SK-N-SH (cell line): ENCODE results near the gene MAP3K5. TPM values are rescaled to one million over a fixed set of nuclear protein-coding genes. Genes with fewer than 3 reads are reported as not detected.

ENCODE experiments used
- CTCF ChIA-PET: fragments of 300-600, 350-600 bp; formaldehyde crosslinking; extraction: SDS; loops from one replicate; lab custom pipeline; 2021; lab: Yijun Ruan, JAX
- POLR2A ChIA-PET: fragments of 350-600 bp; sonication (Branson Sonifier 250); formaldehyde crosslinking; extraction: SDS; loops from one replicate; lab custom pipeline; 2020; ENCODE audit warnings: antibody characterized with exemption, inconsistent platforms; lab: Yijun Ruan, JAX
- DNase-seq: peaks from one replicate; pipeline ENCODE4 v3.0.0; 2012
- H2AFZ ChIP-seq: fragments of 200-600 bp; sonication (generic); 2 replicates; pipeline ENCODE4 v1.8.1; 2016; ENCODE audit warnings: antibody characterized with exemption, mild to moderate bottlenecking, low read depth
- H3F3A ChIP-seq: fragments of 200-600 bp; sonication (generic); replicated peaks from 2 replicates; pipeline ENCODE3; 2016; ENCODE audit warnings: antibody characterized with exemption, mild to moderate bottlenecking; ENCODE audit not compliant: insufficient read depth
- H3K27ac ChIP-seq, 2 experiments: fragments of 200-500 bp in 1 of 2; fragments of 200-600 bp in 1 of 2; sonication (Bioruptor generic) in 1 of 2; sonication (generic), shearing (Covaris generic) in 1 of 2; 2 replicates each; pipeline versions ENCODE4 v1.5.1 to v1.6.1; 2014 to 2016; ENCODE audit warnings: low read depth in 2 of 2, inconsistent platforms in 1 of 2, low read length in 1 of 2, mild to moderate bottlenecking in 1 of 2, mixed read lengths in 1 of 2
- H3K27me3 ChIP-seq: fragments of 200-600 bp; sonication (generic), shearing (Covaris generic); 2 replicates; pipeline ENCODE4 v1.6.1; 2016; ENCODE audit warnings: mixed run types; ENCODE audit not compliant: insufficient read depth
- H3K36me3 ChIP-seq, 2 experiments: fragments of 200-500 bp in 1 of 2; fragments of 200-600 bp in 1 of 2; sonication (Bioruptor generic) in 1 of 2; sonication (generic) in 1 of 2; replicated peaks in 1 of 2; 2 replicates each; pipeline versions ENCODE3 to v1.5.1; 2014 to 2016; ENCODE audit warnings: low read length in 1 of 2, mild to moderate bottlenecking in 1 of 2; ENCODE audit not compliant: insufficient read depth in 2 of 2, control insufficient read depth in 1 of 2
- H3K4me1 ChIP-seq, 2 experiments: fragments of 200-500 bp in 1 of 2; fragments of 200-600 bp in 1 of 2; sonication (Bioruptor generic) in 1 of 2; sonication (generic), shearing (Covaris generic) in 1 of 2; 2 replicates each; pipeline versions ENCODE4 v1.5.1 to v1.6.1; 2014 to 2016; ENCODE audit warnings: low read depth in 1 of 2, low read length in 1 of 2, mixed run types in 1 of 2; ENCODE audit not compliant: insufficient read depth in 2 of 2, control insufficient read depth in 1 of 2
- H3K4me2 ChIP-seq: fragments of 200-600 bp; sonication (generic), shearing (Covaris generic); 2 replicates; pipeline ENCODE4 v1.6.1; 2017; ENCODE audit warnings: mixed run types
- H3K4me3 ChIP-seq, 2 experiments: fragments of 200-500 bp in 1 of 2; fragments of 200-600 bp in 1 of 2; sonication (Bioruptor generic) in 1 of 2; sonication (generic), shearing (Covaris generic) in 1 of 2; 2 replicates each; pipeline versions ENCODE4 v1.5.1 to v1.8.1; 2014 to 2016; ENCODE audit warnings: low read depth in 2 of 2, inconsistent platforms in 1 of 2, low read length in 1 of 2, mild to moderate bottlenecking in 1 of 2, mixed read lengths in 1 of 2, moderate library complexity in 1 of 2
- H3K79me2 ChIP-seq: fragments of 200-600 bp; sonication (generic); 2 replicates; pipeline ENCODE4 v1.8.1; 2017; ENCODE audit warnings: mild to moderate bottlenecking; ENCODE audit not compliant: insufficient read depth
- H3K9ac ChIP-seq: fragments of 200-600 bp; sonication (generic); 2 replicates; pipeline ENCODE4 v1.6.1; 2017; ENCODE audit warnings: mixed run types
- H3K9me2 ChIP-seq: fragments of 200-600 bp; sonication (generic); 2 replicates; pipeline ENCODE4 v1.6.1; 2017; ENCODE audit warnings: mixed run types
- H3K9me3 ChIP-seq: fragments of 200-600 bp; sonication (generic); 2 replicates; pipeline ENCODE4 v1.6.1; 2017; ENCODE audit warnings: mixed run types, mild to moderate bottlenecking, moderate library complexity
- H4K20me1 ChIP-seq: fragments of 200-600 bp; sonication (generic); 2 replicates; pipeline ENCODE4 v1.6.1; 2017; ENCODE audit warnings: mild to moderate bottlenecking, mixed run types; ENCODE audit not compliant: insufficient read depth
- CTCF ChIP-seq: fragments of 200-600 bp; sonication (generic); IDR thresholded peaks from 2 replicates; pipeline ENCODE4 v1.6.1; 2017; ENCODE audit warnings: antibody characterized with exemption, mild to moderate bottlenecking, moderate library complexity
- IRF3 ChIP-seq: fragments of 150-350 bp; IDR thresholded peaks from 2 replicates; pipeline ENCODE4 v1.6.1; 2016; ENCODE audit warnings: mild to moderate bottlenecking, low read depth, low read length
- JUND ChIP-seq: IDR thresholded peaks from 2 replicates; pipeline ENCODE4 v1.4.0; 2012
- MAX ChIP-seq: IDR thresholded peaks from 2 replicates; pipeline ENCODE4 v1.4.0; 2012; ENCODE audit warnings: low read depth
- RCOR1 ChIP-seq: fragments of 150-350 bp; IDR thresholded peaks from 2 replicates; pipeline ENCODE4 v1.6.1; 2017; ENCODE audit warnings: antibody characterized with exemption, low read length
- REST ChIP-seq: IDR thresholded peaks from 2 replicates; pipeline ENCODE4 v1.6.1; 2012; ENCODE audit warnings: mild to moderate bottlenecking, low read depth, low read length, moderate library complexity
- SIN3A ChIP-seq: IDR thresholded peaks from 2 replicates; pipeline ENCODE4 v1.6.1; 2012; ENCODE audit warnings: low read depth, mild to moderate bottlenecking, low read length, moderate library complexity, borderline replicate concordance
- WGBS: methylation state at CpG from one replicate; pipeline ENCODE4 v1.1.6; 2017; ENCODE audit warnings: low lambda C conversion rate; 5-methylcytosine and 5-hydroxymethylcytosine counted together
- polyA plus RNA-seq, 3 experiments: library from polyadenylated mRNA; depleted of rRNA; stranded (reverse); fragments of >200 nt; gene quantifications; 2 replicates each; pipeline ENCODE4 v1.2.3, GENCODE V29; 2012

Gene MAP3K5
- polyA plus RNA-seq, 1 of the 3 experiments (the other 2 are of a cell fraction), result 1.4 TPM

GRCh38 chr6:136656121-136656520 lies 136.2 kb downstream of the MAP3K5 start:
- Histone ChIP-seq H3K9me3 (no peaks in the 10 kb centered on the region), H2AFZ (no peak overlapping the region), H3F3A (peaks cover 3% of the 10 kb centered on the region), H3K79me2 (no peaks in the 10 kb centered on the region), H3K9ac (no peak overlapping the region), H3K4me2 (no peak overlapping the region), H3K9me2 (no peaks in the 10 kb centered on the region), H3K27ac (no peak overlapping the region), H4K20me1 (no peaks in the 10 kb centered on the region), H3K4me1 (no peaks in the 10 kb centered on the region), H3K36me3 (no peaks in the 10 kb centered on the region), H3K27me3 (no peaks in the 10 kb centered on the region), H3K4me3 (no peak overlapping the region)
- CTCF ChIA-PET, result interaction anchor here (1.7 to 2.3 kb wide), 2 partner anchors 12 to 136 kb away, joined by 12 to 20 read pairs; partner anchors contain the start of gene MAP3K5
- 83% methylated on average over 1 of the region's 1 CpG for WGBS
- DNase-seq, result no peak
- TF ChIP-seq JUND (no peak), RCOR1 (no peak), SIN3A (no peak), MAX (no peak), IRF3 (no peak), CTCF (no peak), REST (no peak)
- TF ChIP-seq, all 33 proteins: peak for 0
- POLR2A ChIA-PET, result interaction anchor here (1.2 kb wide), 1 partner anchor 136 kb away, joined by 4 read pairs; the partner anchor contains the start of gene MAP3K5
